ENCODE measurements around the gene COPA.

DNA sequence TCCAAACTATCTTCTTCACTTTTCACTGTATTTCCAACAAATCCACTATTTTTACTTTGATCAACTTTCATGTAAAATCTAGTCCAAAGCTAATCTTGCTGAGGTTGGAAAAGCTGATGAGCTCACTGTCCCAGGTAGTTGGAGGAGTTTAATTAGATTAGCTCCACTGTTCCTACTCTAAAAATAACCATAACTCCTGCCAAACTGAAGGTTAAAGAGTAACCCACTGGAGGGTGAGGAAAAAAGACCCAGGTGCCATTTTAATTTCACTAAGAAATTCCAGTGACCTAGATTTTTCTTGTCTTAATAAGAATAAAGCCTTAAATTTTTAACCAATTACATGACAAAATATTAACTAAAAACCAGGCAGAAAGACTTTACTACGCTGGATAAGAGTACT is 96.0 kb downstream of the COPA start:
- TF ChIP-seq POLR2A (IDR thresholded peaks at IDR 0.05) (no peak), POLR2AphosphoS5 (IDR thresholded peaks at IDR 0.05) (no peak)
- TF ChIP-seq, protein P1, sequence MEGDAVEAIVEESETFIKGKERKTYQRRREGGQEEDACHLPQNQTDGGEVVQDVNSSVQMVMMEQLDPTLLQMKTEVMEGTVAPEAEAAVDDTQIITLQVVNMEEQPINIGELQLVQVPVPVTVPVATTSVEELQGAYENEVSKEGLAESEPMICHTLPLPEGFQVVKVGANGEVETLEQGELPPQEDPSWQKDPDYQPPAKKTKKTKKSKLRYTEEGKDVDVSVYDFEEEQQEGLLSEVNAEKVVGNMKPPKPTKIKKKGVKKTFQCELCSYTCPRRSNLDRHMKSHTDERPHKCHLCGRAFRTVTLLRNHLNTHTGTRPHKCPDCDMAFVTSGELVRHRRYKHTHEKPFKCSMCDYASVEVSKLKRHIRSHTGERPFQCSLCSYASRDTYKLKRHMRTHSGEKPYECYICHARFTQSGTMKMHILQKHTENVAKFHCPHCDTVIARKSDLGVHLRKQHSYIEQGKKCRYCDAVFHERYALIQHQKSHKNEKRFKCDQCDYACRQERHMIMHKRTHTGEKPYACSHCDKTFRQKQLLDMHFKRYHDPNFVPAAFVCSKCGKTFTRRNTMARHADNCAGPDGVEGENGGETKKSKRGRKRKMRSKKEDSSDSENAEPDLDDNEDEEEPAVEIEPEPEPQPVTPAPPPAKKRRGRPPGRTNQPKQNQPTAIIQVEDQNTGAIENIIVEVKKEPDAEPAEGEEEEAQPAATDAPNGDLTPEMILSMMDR (IDR thresholded peaks at IDR 0.05), result no peak
